IPS DF 19.7 (cell line): ENCODE measurements around the gene CDH22.

Experiments
- DNase-seq: peaks from one replicate; pipeline ENCODE4 v3.0.0-alpha.2; 2013; ENCODE audit warnings: low read depth, low spot score

CDH22 gene

GRCh38 chr20:46240881-46241280, 67.4 kb downstream of the CDH22 start:
- DNase-seq = no peak

GRCh38 chr20:46240065-46240464, 68.2 kb downstream of the CDH22 start:
- no peak for DNase-seq

- DNase-seq = no peak
Measured at GRCh38 chr20:46237736-46238135, 70.6 kb downstream of the CDH22 start.

GRCh38 chr20:46237227-46237626, 71.1 kb downstream of the CDH22 start:
- no peak for DNase-seq

GRCh38 chr20:46235077-46235476, 73.2 kb downstream of the CDH22 start:
- no peak for DNase-seq

- no peak for DNase-seq
Measured at GRCh38 chr20:46233701-46234100, 74.6 kb downstream of the CDH22 start.

- no peak for DNase-seq
Measured at GRCh38 chr20:46232539-46232938, 75.8 kb downstream of the CDH22 start.

- DNase-seq = no peak
Measured at GRCh38 chr20:46230801-46231282, 77.5 kb downstream of the CDH22 start.

- no peak for DNase-seq
Measured at GRCh38 chr20:46230106-46230491, 78.2 kb downstream of the CDH22 start.

GRCh38 chr20:46229478-46230105, 78.7 kb downstream of the CDH22 start:
- no peak for DNase-seq

GRCh38 chr20:46228670-46229069, 79.6 kb downstream of the CDH22 start:
- DNase-seq = no peak

- DNase-seq = no peak
Measured at GRCh38 chr20:46227272-46227767, 81.0 kb downstream of the CDH22 start.

- no peak for DNase-seq
Measured at GRCh38 chr20:46226602-46227001, 81.7 kb downstream of the CDH22 start.

- no peak for DNase-seq
Measured at GRCh38 chr20:46222521-46223007, 85.7 kb downstream of the CDH22 start.

- DNase-seq = no peak
Measured at GRCh38 chr20:46221256-46221833, 87.0 kb downstream of the CDH22 start.

- DNase-seq = no peak
Measured at GRCh38 chr20:46220455-46221207, 87.7 kb downstream of the CDH22 start.

- no peak for DNase-seq
Measured at GRCh38 chr20:46219920-46220319, 88.4 kb downstream of the CDH22 start.

- no peak for DNase-seq
Measured at GRCh38 chr20:46219190-46219589, 89.1 kb downstream of the CDH22 start.

- DNase-seq = no peak
Measured at GRCh38 chr20:46218656-46219055, 89.6 kb downstream of the CDH22 start.

GRCh38 chr20:46217583-46217982, 90.7 kb downstream of the CDH22 start:
- DNase-seq = no peak

- DNase-seq = no peak
Measured at GRCh38 chr20:46216770-46217464, 91.4 kb downstream of the CDH22 start.
